DMS 273 treated with DMSO at 0.1 percent for 48 hours (cell line): ENCODE measurements around the gene CDKL5.
"Not testable (repeated sequence)": the region's sequence is repeated elsewhere in the genome, so short reads cannot be mapped to it uniquely, and the experiment has no call there.

ENCODE experiments used
- DNase-seq: peaks from one replicate; lab custom pipeline; 2025; lab: John Stamatoyannopoulos, UW

The CDKL5 gene

GRCh38 chrX:18575744-18576143 lies 150.3 kb downstream of the CDKL5 start:
- no peak for DNase-seq

GRCh38 chrX:18577400-18577799 lies 152.0 kb downstream of the CDKL5 start:
- DNase-seq: no peak

- peak; percentile 18 for DNase-seq
These were observed 153.1 kb downstream of the CDKL5 start for GRCh38 chrX:18578546-18578945.

GRCh38 chrX:18579495-18579894 lies 154.1 kb downstream of the CDKL5 start:
- no peak for DNase-seq

- DNase-seq: no peak
These were observed 157.6 kb downstream of the CDKL5 start for GRCh38 chrX:18582910-18583493.

- DNase-seq: not testable (repeated sequence)
These were observed 163.9 kb downstream of the CDKL5 start for GRCh38 chrX:18589292-18589691.

- DNase-seq: no peak
These were observed 166.4 kb downstream of the CDKL5 start for GRCh38 chrX:18591834-18592233.

- no peak for DNase-seq
These were observed 168.7 kb downstream of the CDKL5 start for GRCh38 chrX:18594079-18594478.

- DNase-seq: no peak
These were observed 170.7 kb downstream of the CDKL5 start for GRCh38 chrX:18596096-18596495.

GRCh38 chrX:18598413-18598812 lies 173.0 kb downstream of the CDKL5 start:
- no peak for DNase-seq

- DNase-seq: no peak
These were observed 182.6 kb downstream of the CDKL5 start for GRCh38 chrX:18607966-18608365.

- DNase-seq: no peak
These were observed 188.7 kb downstream of the CDKL5 start for GRCh38 chrX:18613930-18614639.

- no peak for DNase-seq
These were observed 191.4 kb downstream of the CDKL5 start for GRCh38 chrX:18616688-18617406.

- DNase-seq: no peak
These were observed 192.0 kb downstream of the CDKL5 start for GRCh38 chrX:18617407-18617750.

- no peak for DNase-seq
These were observed 193.9 kb downstream of the CDKL5 start for GRCh38 chrX:18619288-18619687.

GRCh38 chrX:18620349-18620748 lies 194.9 kb downstream of the CDKL5 start:
- DNase-seq: no peak

- DNase-seq: no peak
These were observed 199.2 kb downstream of the CDKL5 start for GRCh38 chrX:18624599-18624998.

- no peak for DNase-seq
These were observed 205.5 kb downstream of the CDKL5 start for GRCh38 chrX:18630934-18631333.

- DNase-seq: no peak
These were observed 213.0 kb downstream of the CDKL5 start for GRCh38 chrX:18638398-18638797.

GRCh38 chrX:18639280-18639679 lies 213.9 kb downstream of the CDKL5 start:
- no peak for DNase-seq

GRCh38 chrX:18640686-18641085 lies 215.3 kb downstream of the CDKL5 start:
- DNase-seq: no peak

- no peak for DNase-seq
These were observed 217.8 kb downstream of the CDKL5 start for GRCh38 chrX:18643243-18643642.

GRCh38 chrX:18643853-18644252 lies 218.4 kb downstream of the CDKL5 start:
- no peak for DNase-seq
